Purkinje cell (primary cell): ENCODE results near the gene MS4A15. TPM values are rescaled to one million over a fixed set of nuclear protein-coding genes. Genes with fewer than 3 reads are reported as not detected.

Experiments
- polyA plus RNA-seq: library from polyadenylated mRNA; unstranded; fragments of >200 nt; fragmentation: Nextera tagmentation; gene quantifications from 2 replicates; pipeline ENCODE4 v1.2.1, GENCODE V29; 2014

Gene MS4A15
- polyA plus RNA-seq: not detected in 2 replicates

GRCh38 chr11:60756307-60757032, at the start of gene MS4A15:
Gene MS4A15 (plus strand): TSS chr11:60756867. CDS start chr11:60763734, 6,867 bp downstream.

GRCh38 chr11:60724420-60724819, 32.2 kb upstream of the MS4A15 start, which contains the start of gene MS4A18:
Gene MS4A18 (plus strand): TSS chr11:60724720.

GRCh38 chr11:60785136-60785535, 28.5 kb downstream of the MS4A15 start, which contains the start of gene MS4A10:
Gene MS4A10 (plus strand): TSS chr11:60785333. CDS start chr11:60790336, 5,003 bp downstream.

Other genes with a start within 250 kb of the MS4A15 start
- not detected in 2 replicates for gene MS4A13, start 241.5 kb upstream of the MS4A15 start, polyA plus RNA-seq
- gene MS4A8, start 57.3 kb upstream of the MS4A15 start, polyA plus RNA-seq: 1.8 TPM in 1 of 2 replicates, not detected in the other
- not detected in 2 replicates for gene MS4A18, start 32.1 kb upstream of the MS4A15 start, polyA plus RNA-seq
- gene MS4A10, start 28.5 kb downstream of the MS4A15 start, polyA plus RNA-seq: not detected in 2 replicates
- 1.3 and 4.2 TPM in 2 replicates for gene CCDC86, start 85.2 kb downstream of the MS4A15 start, polyA plus RNA-seq
- gene PTGDR2, start 99.1 kb downstream of the MS4A15 start, polyA plus RNA-seq: 0.08 and 0.11 TPM in 2 replicates
- not detected in 2 replicates for gene ZP1, start 110.7 kb downstream of the MS4A15 start, polyA plus RNA-seq
- 16.9 and 29.6 TPM in 2 replicates for gene PRPF19, start 149.7 kb downstream of the MS4A15 start, polyA plus RNA-seq
- 14.8 and 30.2 TPM in 2 replicates for gene TMEM109, start 157.3 kb downstream of the MS4A15 start, polyA plus RNA-seq
- gene TMEM132A, start 167.6 kb downstream of the MS4A15 start, polyA plus RNA-seq: 44.5 and 82.8 TPM in 2 replicates
- gene SLC15A3, start 195.3 kb downstream of the MS4A15 start, polyA plus RNA-seq: 0.83 TPM in 1 of 2 replicates, not detected in the other
- gene CD6, start 214.8 kb downstream of the MS4A15 start, polyA plus RNA-seq: not detected in 2 replicates